Stimulated activated CD4-positive, alpha-beta T cell treated with anti-CD3 and anti-CD28 coated beads, Interleukin-12 subunit alpha, Interleukin-12 subunit beta, amount 100 ng/mL, for 4 hours (primary cell): ENCODE results near the gene ZCCHC18.

ENCODE experiments used
- DNase-seq: peaks from one replicate; pipeline ENCODE4 v3.0.0-alpha.2; 2020

Gene ZCCHC18

GRCh38 chrX:104134583-104135261 is 22.4 kb downstream of the ZCCHC18 start:
- no peak for DNase-seq

- DNase-seq, result no peak
Observed at GRCh38 chrX:104135677-104136076, 23.4 kb downstream of the ZCCHC18 start.

DNA sequence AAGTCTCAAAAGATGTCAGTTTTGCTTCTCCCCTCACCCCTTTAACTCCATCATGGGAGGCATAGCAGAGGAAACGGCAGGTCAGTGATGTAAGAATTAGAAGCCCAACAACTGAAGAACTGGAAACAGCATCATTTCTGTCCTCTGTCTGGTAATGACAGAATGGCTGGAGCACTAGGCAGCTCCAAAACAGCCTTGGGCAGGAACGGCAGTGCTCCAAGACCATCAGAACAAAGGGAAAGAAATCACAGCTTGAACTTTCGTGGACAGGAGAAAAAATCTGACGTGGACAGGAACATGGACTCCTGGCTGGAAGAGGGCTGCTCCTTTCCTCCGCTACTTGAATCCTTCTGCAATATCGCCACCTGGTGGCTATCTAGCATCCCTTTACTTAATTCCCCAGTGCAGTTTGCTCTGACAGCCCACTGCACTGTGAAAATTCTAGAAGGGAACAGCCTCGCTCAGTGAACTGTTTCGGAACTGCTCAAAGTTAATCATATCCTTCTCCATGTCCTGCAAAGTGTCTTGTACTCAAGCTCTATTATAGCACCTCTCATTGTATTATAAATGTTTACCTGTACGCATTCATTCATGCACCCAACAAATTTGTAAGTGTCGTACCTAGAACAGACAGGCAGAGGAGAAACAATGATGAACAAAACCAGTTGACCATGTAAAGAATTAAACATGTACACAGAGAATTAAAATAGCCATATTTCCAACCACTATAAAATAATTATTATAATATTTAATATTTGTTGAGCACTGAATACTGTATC is 24.1 kb downstream of the ZCCHC18 start:
- peak; percentile 15 for DNase-seq

DNA sequence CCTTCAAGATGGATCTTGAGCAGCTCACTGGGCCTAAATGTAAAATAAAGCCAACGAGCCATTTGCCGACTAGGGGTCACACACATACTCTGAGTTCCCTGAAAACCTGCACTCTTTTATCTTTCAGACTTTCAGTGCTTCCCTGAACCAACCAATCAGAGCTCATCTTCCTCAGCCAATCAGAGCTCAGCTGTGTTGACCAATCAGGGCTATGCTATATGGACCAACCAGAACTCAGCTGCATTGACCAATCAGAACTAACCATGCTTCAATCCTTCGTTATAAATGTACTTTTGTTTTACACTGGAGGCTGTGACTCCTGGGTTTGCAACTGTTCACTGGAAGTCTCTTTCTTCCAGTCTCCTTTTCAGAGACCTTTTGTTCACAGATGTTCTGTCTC is 25.2 kb downstream of the ZCCHC18 start:
- no peak for DNase-seq

GRCh38 chrX:104141087-104141760 is 28.9 kb downstream of the ZCCHC18 start:
- no peak for DNase-seq

GRCh38 chrX:104151037-104151436 is 38.7 kb downstream of the ZCCHC18 start:
- DNase-seq, result no peak

DNA sequence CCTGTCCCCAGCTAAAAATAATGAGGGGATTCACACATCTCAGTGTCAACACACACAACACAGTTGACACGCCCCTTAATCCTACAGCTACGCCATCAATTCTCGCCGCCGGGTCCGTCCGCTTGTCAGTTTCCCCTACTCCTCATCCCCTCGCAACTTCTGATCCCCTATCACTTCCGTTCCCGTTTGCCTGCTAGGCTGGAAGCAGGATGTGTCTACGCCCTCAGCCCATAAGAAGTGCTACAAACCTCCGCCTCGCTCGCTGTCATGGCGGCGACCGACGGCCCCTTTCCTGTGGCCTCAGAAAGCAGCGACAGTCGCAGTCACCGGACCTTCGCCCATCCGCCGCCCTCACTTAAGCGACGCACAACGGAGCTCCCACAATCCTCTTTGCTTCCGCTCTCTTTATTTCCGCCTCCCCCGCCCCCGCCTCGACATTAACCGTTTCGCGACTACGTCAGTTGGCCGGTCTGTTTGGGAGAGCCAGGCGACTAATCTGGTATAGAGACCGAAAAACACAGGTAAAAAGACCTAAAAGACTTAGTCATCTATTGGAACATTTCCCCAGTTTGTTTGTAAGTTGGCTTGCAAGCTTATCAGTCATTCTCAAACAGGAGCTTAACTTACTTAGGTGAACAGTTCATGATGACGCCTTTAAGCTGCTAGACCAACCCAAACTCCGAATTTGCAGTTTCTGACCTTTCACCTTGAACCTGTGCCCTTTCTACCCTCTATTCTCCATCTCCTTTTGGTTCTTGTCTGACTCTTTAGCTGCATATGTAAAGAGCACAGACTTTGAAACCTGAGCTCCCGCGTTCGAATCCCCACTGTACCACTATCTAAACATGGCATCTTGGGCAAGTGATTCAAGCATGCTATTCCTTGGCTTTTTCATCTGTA is 44.6 kb downstream of the ZCCHC18 start, which contains the start of gene SLC25A53:
SLC25A53 (minus strand) TSS at position 380 of the 900 bp plus-strand sequence. CDS start 51,752 bp downstream, outside the sequence.
- DNase-seq, result peak; percentile 58
